H1 (cell line): Measurements from ENCODE around the gene WWC2. TPM values are rescaled to one million over a fixed set of nuclear protein-coding genes. Genes with fewer than 3 reads are reported as not detected.

Source experiments
- CTCF ChIA-PET: fragments of 300-600 bp; sonication (Branson Sonifier 250); formaldehyde crosslinking; loops from one replicate; lab custom pipeline; 2021; ENCODE audit not compliant: partially characterized antibody; lab: Charles Lee
- POLR2A ChIA-PET: fragments of 300-600 bp; sonication (Branson Sonifier 250); formaldehyde crosslinking; loops from one replicate; lab custom pipeline; 2021; ENCODE audit warnings: inconsistent platforms; ENCODE audit not compliant: partially characterized antibody; lab: Charles Lee
- DNase-seq, 2 experiments: peaks; one replicate each; pipeline versions ENCODE4 v3.0.0 to v3.0.0-alpha.2; 2010 to 2022; ENCODE audit warnings: low spot score in 2 of 2, low read depth in 1 of 2, mixed read lengths in 1 of 2
- FAIRE-seq: peaks from 2 replicates; lab custom pipeline; 2011; peaks lifted over from hg19 to GRCh38; lab: Jason Lieb, UNC
- H2AFZ ChIP-seq: 2 replicates; pipeline ENCODE4 v1.8.1; 2012; ENCODE audit warnings: low read length, inconsistent platforms
- H2AK5ac ChIP-seq: 2 replicates; pipeline ENCODE4 v1.6.1; 2013; ENCODE audit warnings: low read depth, low read length
- H2BK120ac ChIP-seq: replicated peaks from 2 replicates; pipeline ENCODE3; 2013; ENCODE audit warnings: low read depth, low read length, inconsistent platforms
- H2BK12ac ChIP-seq: 2 replicates; pipeline ENCODE4 v1.6.1; 2013; ENCODE audit warnings: low read depth, low read length
- H2BK15ac ChIP-seq: 2 replicates; pipeline ENCODE4 v1.6.1; 2013; ENCODE audit warnings: low read length
- H2BK20ac ChIP-seq: 2 replicates; pipeline ENCODE4 v1.6.1; 2013; ENCODE audit warnings: low read length
- H2BK5ac ChIP-seq: 2 replicates; pipeline ENCODE4 v1.6.1; 2013; ENCODE audit warnings: low read depth, low read length
- H3K14ac ChIP-seq: 2 replicates; pipeline ENCODE4 v1.6.1; 2013; ENCODE audit warnings: inconsistent platforms; ENCODE audit not compliant: insufficient read length
- H3K18ac ChIP-seq: 2 replicates; pipeline ENCODE4 v1.6.1; 2013; ENCODE audit warnings: low read length; ENCODE audit errors: extremely low read depth
- H3K23ac ChIP-seq: 2 replicates; pipeline ENCODE4 v1.6.1; 2013; ENCODE audit warnings: inconsistent platforms; ENCODE audit not compliant: insufficient read length
- H3K23me2 ChIP-seq: 2 replicates; pipeline ENCODE4 v1.6.1; 2013; ENCODE audit warnings: low read depth, low read length
- H3K27ac ChIP-seq: 2 replicates; pipeline ENCODE4 v1.6.1; 2011; ENCODE audit warnings: low read depth, low read length, inconsistent platforms
- H3K27me3 ChIP-seq, 4 experiments: replicated peaks in 1 of 4; 1 replicate in 1 of 4; 2 replicates in 3 of 4; pipeline versions ENCODE4 v1.6.1 to v1.8.1; 2011 to 2013; ENCODE audit warnings: low read length in 3 of 4, mild to moderate bottlenecking in 3 of 4, inconsistent platforms in 2 of 4, mixed read lengths in 2 of 4, moderate library complexity in 1 of 4; ENCODE audit not compliant: control insufficient read depth in 3 of 4, insufficient read depth in 3 of 4; ENCODE audit errors: extremely low read depth in 1 of 4
- H3K36me3 ChIP-seq, 4 experiments: 2 replicates each; pipeline versions ENCODE4 v1.6.1 to v1.8.1; 2011 to 2013; ENCODE audit warnings: mild to moderate bottlenecking in 4 of 4, low read length in 3 of 4, moderate library complexity in 2 of 4, control low read depth in 1 of 4, inconsistent platforms in 1 of 4; ENCODE audit not compliant: insufficient read depth in 4 of 4, control insufficient read depth in 2 of 4
- H3K4ac ChIP-seq: replicated peaks from 2 replicates; pipeline ENCODE3; 2013; ENCODE audit warnings: low read length, low read depth, mixed read lengths, inconsistent platforms; ENCODE audit not compliant: insufficient read length
- H3K4me1 ChIP-seq, 4 experiments: replicated peaks in 1 of 4; 1 replicate in 1 of 4; 2 replicates in 3 of 4; pipeline versions ENCODE4 v1.6.1 to v1.8.1; 2011 to 2013; ENCODE audit warnings: low read length in 3 of 4, inconsistent platforms in 2 of 4, mixed read lengths in 1 of 4; ENCODE audit not compliant: insufficient read depth in 4 of 4, control insufficient read depth in 3 of 4
- H3K4me2 ChIP-seq, 2 experiments: 2 replicates each; pipeline versions ENCODE4 v1.6.1 to v1.8.1; 2011 to 2013; ENCODE audit warnings: low read depth in 2 of 2, low read length in 2 of 2, control low read depth in 1 of 2, inconsistent platforms in 1 of 2, mild to moderate bottlenecking in 1 of 2; ENCODE audit not compliant: insufficient read depth in 1 of 2
- H3K4me3 ChIP-seq, 4 experiments: fragments of 200-600, 300-600 bp in 1 of 4; sonication (generic), shearing (Covaris generic), sonication (Bioruptor Twin) in 1 of 4; 2 replicates each; pipeline versions ENCODE4 v1.5.1 to v1.8.1; 2011 to 2016; ENCODE audit warnings: low read length in 4 of 4, low read depth in 3 of 4, control low read depth in 2 of 4, inconsistent platforms in 2 of 4, mild to moderate bottlenecking in 2 of 4, mixed read lengths in 1 of 4, moderate library complexity in 1 of 4; ENCODE audit not compliant: insufficient read depth in 2 of 4; ENCODE audit errors: extremely low read depth in 1 of 4
- H3K56ac ChIP-seq: replicated peaks from 2 replicates; pipeline ENCODE3; 2013; ENCODE audit warnings: low read depth, mild to moderate bottlenecking, mixed read lengths, low read length, inconsistent platforms; ENCODE audit not compliant: insufficient read length
- H3K79me1 ChIP-seq: 2 replicates; pipeline ENCODE4 v1.6.1; 2013; ENCODE audit warnings: low read depth, low read length, control low read depth
- H3K79me2 ChIP-seq, 2 experiments: 2 replicates each; pipeline versions ENCODE4 v1.6.1 to v1.8.1; 2012 to 2013; ENCODE audit warnings: low read length in 2 of 2, mild to moderate bottlenecking in 2 of 2, inconsistent platforms in 1 of 2; ENCODE audit not compliant: insufficient read depth in 2 of 2, control insufficient read depth in 1 of 2
- H3K9ac ChIP-seq, 4 experiments: replicated peaks in 1 of 4; 1 replicate in 1 of 4; 2 replicates in 3 of 4; pipeline versions ENCODE4 v1.6.1 to v1.8.1; 2011 to 2013; ENCODE audit warnings: low read depth in 3 of 4, low read length in 3 of 4, control low read depth in 2 of 4, mild to moderate bottlenecking in 2 of 4, moderate library complexity in 2 of 4, inconsistent platforms in 1 of 4; ENCODE audit errors: extremely low read depth in 1 of 4
- H3K9me3 ChIP-seq, 2 experiments: 2 replicates each; pipeline versions ENCODE4 v1.6.1 to v1.8.1; 2012 to 2013; ENCODE audit warnings: mild to moderate bottlenecking in 2 of 2, moderate library complexity in 2 of 2, control low read depth in 1 of 2, inconsistent platforms in 1 of 2, low read depth in 1 of 2, low read length in 1 of 2, mixed read lengths in 1 of 2; ENCODE audit not compliant: insufficient read depth in 2 of 2
- H4K20me1 ChIP-seq, 2 experiments: replicated peaks in 1 of 2; 2 replicates each; pipeline versions ENCODE3 to v1.8.1; 2011 to 2013; ENCODE audit warnings: inconsistent platforms in 2 of 2, low read length in 2 of 2, mild to moderate bottlenecking in 1 of 2; ENCODE audit not compliant: insufficient read depth in 2 of 2, control insufficient read depth in 1 of 2
- H4K5ac ChIP-seq: 2 replicates; pipeline ENCODE4 v1.6.1; 2013; ENCODE audit warnings: low read length, low read depth, mixed read lengths, inconsistent platforms; ENCODE audit not compliant: insufficient read length
- H4K8ac ChIP-seq: 2 replicates; pipeline ENCODE4 v1.8.0; 2013; ENCODE audit warnings: mild to moderate bottlenecking, moderate library complexity, low read length, inconsistent platforms; ENCODE audit not compliant: insufficient read depth; ENCODE audit errors: extremely low read depth
- H4K91ac ChIP-seq: replicated peaks from 2 replicates; pipeline ENCODE3; 2013; ENCODE audit warnings: low read length, mixed read lengths, inconsistent platforms; ENCODE audit not compliant: insufficient read length
- EZH2 ChIP-seq: fragments of 200-600 bp; sonication (generic); IDR thresholded peaks from 2 replicates; pipeline ENCODE4 v1.7.1; 2012; ENCODE audit warnings: low read depth, mild to moderate bottlenecking, moderate library complexity, low read length, inconsistent platforms; ENCODE audit not compliant: severe bottlenecking
- PHF8 ChIP-seq: fragments of 200-600 bp; sonication (generic); conservative IDR thresholded peaks from 2 replicates; pipeline ENCODE4 v1.7.1; 2012; ENCODE audit warnings: low read depth, mild to moderate bottlenecking, inconsistent platforms, low read length, moderate library complexity
- RAD21 ChIP-seq, 2 experiments: IDR thresholded peaks in 1 of 2; conservative IDR thresholded peaks in 1 of 2; 2 replicates each; pipeline ENCODE4 v1.6.1; 2011; ENCODE audit warnings: low read depth in 2 of 2, low read length in 2 of 2, improper control_type of control experiment in 1 of 2, inconsistent platforms in 1 of 2, mild to moderate bottlenecking in 1 of 2, moderate library complexity in 1 of 2
- SAP30 ChIP-seq: fragments of 300-600 bp; sonication (generic); IDR thresholded peaks from 2 replicates; pipeline ENCODE4 v1.7.1; 2012; ENCODE audit warnings: low read length, moderate library complexity, mild to moderate bottlenecking, inconsistent platforms; ENCODE audit not compliant: insufficient read depth, insufficient replicate concordance
- SUZ12 ChIP-seq: fragments of 200-600 bp; sonication (generic); IDR thresholded peaks from 2 replicates; pipeline ENCODE4 v1.6.1; 2012; ENCODE audit warnings: mild to moderate bottlenecking, inconsistent platforms, low read length, moderate library complexity, mixed read lengths
- TEAD4 ChIP-seq: IDR thresholded peaks from 2 replicates; pipeline ENCODE4 v1.6.1; 2012; ENCODE audit warnings: low read depth, low read length, inconsistent platforms, mixed read lengths
- WGBS, 2 experiments: shearing (Covaris generic) in 1 of 2; methylation state at CpG; one replicate each; pipeline versions ENCODE4 v1.1.6 to v1.1.7; 2013 to 2015; ENCODE audit warnings: low lambda C conversion rate in 2 of 2, mixed read lengths in 2 of 2, inconsistent platforms in 1 of 2, low coverage in 1 of 2, missing lambda C conversion rate in 1 of 2; ENCODE audit not compliant: insufficient replicate concordance in 2 of 2, insufficient coverage in 1 of 2, insufficient read length in 1 of 2; ENCODE audit errors: extremely low coverage in 1 of 2, missing lambda C conversion rate in 1 of 2; 5-methylcytosine and 5-hydroxymethylcytosine counted together
- polyA plus RNA-seq, 7 experiments: library from polyadenylated mRNA; depleted of rRNA in 3 of 7; stranded (reverse) in 5 of 7; unstranded in 2 of 7; fragments of >200 nt in 5 of 7; fragments of 200-250 nt in 2 of 7; gene quantifications; 1 replicate in 5 of 7; 2 replicates in 1 of 7; 4 replicates in 1 of 7; pipeline versions ENCODE4 v1.2.1 to v1.2.3, GENCODE V29; 2011 to 2013; ENCODE audit warnings: missing spikeins in 2 of 7, mixed read lengths in 2 of 7
- total RNA-seq: library from RNA; stranded (reverse); fragmentation: NEBNext Ultra II Directional; extraction: Animal tissue kit (Norgen Biotek cat#: 25700); gene quantifications from 2 replicates; pipeline ENCODE4 v1.2.1, GENCODE V29; 2021
- TF ChIP-seq, protein P1 (sequence below): IDR thresholded peaks from 2 replicates; pipeline ENCODE4 v1.6.1; 2011; ENCODE audit warnings: low read depth, mild to moderate bottlenecking, low read length; ENCODE audit not compliant: insufficient read depth

The WWC2 gene
- total and polyA plus RNA-seq, 2 of the 8 experiments (the other 6 are each of a cell fraction or from before 2014, with no cell fraction given), result 17.6 to 135 TPM

DNA sequence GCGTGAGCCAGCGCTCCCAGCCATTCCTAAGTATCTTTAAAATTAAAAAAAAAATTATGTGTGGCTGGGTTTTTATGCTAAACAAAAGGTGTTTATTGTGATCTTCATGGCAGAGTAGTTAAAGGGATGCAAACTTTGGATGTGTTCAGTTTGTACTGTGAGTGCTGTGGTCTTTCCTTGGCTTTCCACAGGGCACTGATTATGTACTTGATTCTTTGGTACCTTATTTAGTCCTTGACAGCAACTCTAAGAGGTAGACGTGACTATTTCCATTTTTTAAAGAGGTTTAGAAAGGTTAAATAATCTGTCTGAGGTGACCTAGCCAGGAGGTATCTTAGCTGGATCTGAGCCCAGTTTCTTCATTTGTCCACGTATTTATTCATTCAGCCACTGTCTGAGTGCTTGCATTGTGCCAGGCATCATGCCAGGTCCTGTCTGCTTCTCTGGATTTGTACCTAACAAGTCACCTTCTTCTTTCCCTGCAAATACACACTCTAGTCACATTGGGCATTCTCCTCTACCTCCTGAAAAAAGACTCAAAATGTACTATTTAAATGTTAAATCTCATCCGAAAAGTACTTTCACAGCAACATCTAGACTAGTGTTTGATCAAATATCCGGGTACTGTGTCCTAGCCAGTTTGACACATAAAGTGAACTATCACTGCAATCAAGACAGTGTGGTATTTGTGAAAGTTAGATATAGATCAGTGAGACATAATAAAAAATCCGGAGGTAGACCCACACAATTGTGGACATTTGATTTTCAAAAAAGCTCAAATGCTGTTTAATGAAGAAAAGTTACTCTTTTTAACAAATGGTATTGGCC, 31.5 kb downstream of the WWC2 start:
- no peak for FAIRE-seq
- H2BK20ac ChIP-seq, result no peak overlapping the region

More for the DNA sequence above, 31.5 kb downstream of the WWC2 start:
- Histone ChIP-seq H3K23me2 (no peaks in the 10 kb centered on the region), H2BK12ac (no peak overlapping the region), H2BK5ac (no peak overlapping the region), H3K23ac (no peak overlapping the region), H4K91ac (no peak overlapping the region), H3K9me3 (no peaks in the 10 kb centered on the region), H2AK5ac (no peak overlapping the region; the same call in 1 of the 2 replicates), H3K36me3 (no peaks in the 10 kb centered on the region), H3K4ac (no peak overlapping the region), H4K8ac (no peak overlapping the region), H3K18ac (no peak overlapping the region), H3K79me1 (no peaks in the 10 kb centered on the region; the same call in 1 of the 2 replicates), H2BK120ac (no peak overlapping the region), H3K27ac (no peak overlapping the region), H3K9ac (no peak overlapping the region), H3K79me2 (peaks cover 10 to 97% of the 10 kb centered on the region in 2 experiments), H3K56ac (no peak overlapping the region), H3K27me3 (no peaks in the 10 kb centered on the region), H2BK15ac (no peak overlapping the region), H3K4me2 (no peak overlapping the region; a peak in 1 of 4 replicates), H3K14ac (no peak overlapping the region), H3K4me1 (peaks cover 0 to 5% (median 3%) of the 10 kb centered on the region in 4 experiments; a peak in 3 of 7 replicates), H4K5ac (no peak overlapping the region), H3K4me3 (no peak overlapping the region), H2AFZ (no peak overlapping the region), H4K20me1 (peaks cover 16 to 22% of the 10 kb centered on the region in 2 experiments)
- CTCF ChIA-PET, result interaction anchor here (0.7 to 1.1 kb wide), 2 partner anchors 51 to 116 kb away, joined by 3 to 4 read pairs; no protein-coding TSS in a partner anchor
- WGBS, 2 experiments, result 85% methylated on average over 7 of the region's 7 CpGs; no CpG with 5 or more reads in 1 of the 2 experiments
- DNase-seq, result no peak
- POLR2A ChIA-PET, result interaction anchor here (0.7 to 1.6 kb wide), 2 partner anchors 32 to 55 kb away, joined by 3 read pairs; partner anchors contain the start of gene WWC2
- no peak for TF ChIP-seq RAD21 (IDR thresholded peaks at IDR 0.05 in 1 of 2, conservative IDR thresholded peaks at IDR 0.05 in 1 of 2; ENCODE audit: low read depth in 2 of 2, low read length in 2 of 2)
- no peak for TF ChIP-seq EZH2
- TF ChIP-seq PHF8, result no peak
- TF ChIP-seq, protein P1, sequence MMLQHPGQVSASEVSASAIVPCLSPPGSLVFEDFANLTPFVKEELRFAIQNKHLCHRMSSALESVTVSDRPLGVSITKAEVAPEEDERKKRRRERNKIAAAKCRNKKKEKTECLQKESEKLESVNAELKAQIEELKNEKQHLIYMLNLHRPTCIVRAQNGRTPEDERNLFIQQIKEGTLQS, result no peak
- no peak for TF ChIP-seq SAP30
- no peak for TF ChIP-seq SUZ12
- no peak for TF ChIP-seq TEAD4
